A549 (cell line): ENCODE measurements around the gene TMEM92. TPM values are rescaled to one million over a fixed set of nuclear protein-coding genes. Genes with fewer than 3 reads are reported as not detected.

ENCODE experiments used
- ATAC-seq, 2 experiments: fragments of 200-7000 bp in 1 of 2; fragments of >200 bp in 1 of 2; cut with Nextera tagmentation in 1 of 2; cut with Tn5 transposase in 1 of 2; 3 replicates each; pipeline versions ENCODE4 v1.8.0 to v1.9.1; 2018 to 2020; ENCODE audit warnings: mild to moderate bottlenecking in 1 of 2, moderate library complexity in 1 of 2
- CTCF ChIA-PET: fragments of 300-600 bp; sonication (Branson Sonifier 250); formaldehyde crosslinking; extraction: SDS; loops from one replicate; lab custom pipeline; 2021; ENCODE audit warnings: antibody characterized with exemption, inconsistent platforms; lab: Yijun Ruan, JAX
- POLR2A ChIA-PET: fragments of 350-600 bp; formaldehyde crosslinking; extraction: SDS; loops from one replicate; lab custom pipeline; 2021; ENCODE audit warnings: antibody characterized with exemption, inconsistent platforms; lab: Yijun Ruan, JAX
- DNase-seq, 2 experiments: peaks; one replicate each; pipeline versions ENCODE4 v3.0.0 to v3.0.0-alpha.2; 2011 to 2016; ENCODE audit warnings: low read depth in 1 of 2, low spot score in 1 of 2
- FAIRE-seq: peaks from 2 replicates; lab custom pipeline; 2011; peaks lifted over from hg19 to GRCh38; lab: Jason Lieb, UNC
- H3K27ac ChIP-seq, 2 experiments: fragments of >200 bp; sonication (Bioruptor Twin); formaldehyde crosslinking; 3 replicates each; pipeline ENCODE4 v1.5.1; 2016 to 2017
- H3K4me1 ChIP-seq: fragments of >200 bp; sonication (Bioruptor Twin); formaldehyde crosslinking; 3 replicates; pipeline ENCODE4 v1.6.1; 2016
- H3K4me2 ChIP-seq: fragments of >200 bp; sonication (Bioruptor Twin); formaldehyde crosslinking; 3 replicates; pipeline ENCODE4 v1.6.1; 2016
- H3K4me3 ChIP-seq: fragments of >200 bp; sonication (Bioruptor Twin); formaldehyde crosslinking; 3 replicates; pipeline ENCODE4 v1.5.1; 2016
- H3K9me3 ChIP-seq: fragments of >200 bp; sonication (Bioruptor Twin); formaldehyde crosslinking; 3 replicates; pipeline ENCODE4 v1.6.1; 2016
- ATOH8 ChIP-seq: fragments of 250-450 bp; sonication (Bioruptor Pico); IDR thresholded peaks from 2 replicates; pipeline ENCODE4 v1.5.0; 2020; ENCODE audit warnings: low read depth, mild to moderate bottlenecking, moderate library complexity
- CHD2 ChIP-seq: fragments of 150-350 bp; IDR thresholded peaks from 2 replicates; pipeline ENCODE4 v1.6.1; 2014; ENCODE audit warnings: low read length; ENCODE audit not compliant: partially characterized antibody
- EHF ChIP-seq: fragments of 250-450 bp; sonication (Bioruptor Pico); IDR thresholded peaks from 2 replicates; pipeline ENCODE4 v1.5.0; 2020; ENCODE audit warnings: mild to moderate bottlenecking
- EP300 ChIP-seq, 2 experiments: fragments of >200 bp; sonication (Bioruptor Twin); formaldehyde crosslinking; IDR thresholded peaks; 2 replicates in 1 of 2; 3 replicates in 1 of 2; pipeline ENCODE4 v1.6.1; 2016 to 2017
- ESRRA ChIP-seq: fragments of 150-350 bp; IDR thresholded peaks from 2 replicates; pipeline ENCODE4 v1.6.1; 2014; ENCODE audit warnings: mild to moderate bottlenecking, low read length, borderline replicate concordance
- FOSL2 ChIP-seq, 2 experiments: fragments of 450-650 bp in 1 of 2; fragments of >200 bp in 1 of 2; sonication (Bioruptor Twin) in 1 of 2; formaldehyde crosslinking; IDR thresholded peaks; 2 replicates each; pipeline versions ENCODE4 v1.5.0 to v1.6.1; 2016 to 2020; ENCODE audit warnings: mild to moderate bottlenecking in 1 of 2, moderate library complexity in 1 of 2
- HEYL ChIP-seq: fragments of 250-450 bp; sonication (Bioruptor Pico); IDR thresholded peaks from 2 replicates; pipeline ENCODE4 v1.8.0; 2021; ENCODE audit warnings: mild to moderate bottlenecking, moderate library complexity
- HMGXB4 ChIP-seq: fragments of 250-450 bp; sonication (Bioruptor Pico); IDR thresholded peaks from 2 replicates; pipeline ENCODE4 v1.5.0; 2021; ENCODE audit warnings: mild to moderate bottlenecking, moderate library complexity, borderline replicate concordance
- HOXA7 ChIP-seq: fragments of 250-450 bp; sonication (Bioruptor Pico); IDR thresholded peaks from 2 replicates; pipeline ENCODE4 v1.5.0; 2020; ENCODE audit warnings: mild to moderate bottlenecking, moderate library complexity
- HOXB13 ChIP-seq: fragments of 250-450 bp; sonication (Bioruptor Pico); IDR thresholded peaks from 2 replicates; pipeline ENCODE4 v1.5.0; 2020; ENCODE audit warnings: low read depth, mild to moderate bottlenecking, moderate library complexity
- HOXB5 ChIP-seq: fragments of 250-450 bp; sonication (Bioruptor Pico); IDR thresholded peaks from 2 replicates; pipeline ENCODE4 v1.5.0; 2020; ENCODE audit warnings: mild to moderate bottlenecking, moderate library complexity
- JUNB ChIP-seq: fragments of >200 bp; sonication (Bioruptor Twin); formaldehyde crosslinking; IDR thresholded peaks from 2 replicates; pipeline ENCODE4 v1.6.1; 2016
- KDM1A ChIP-seq: fragments of 200-600 bp; sonication (generic); IDR thresholded peaks from 2 replicates; pipeline ENCODE4 v1.6.1; 2016; ENCODE audit warnings: low read depth, mild to moderate bottlenecking
- NR3C1 ChIP-seq: fragments of >200 bp; sonication (Bioruptor Twin); formaldehyde crosslinking; IDR thresholded peaks from 3 replicates; pipeline ENCODE4 v1.6.1; 2017
- POLR2A ChIP-seq: IDR thresholded peaks from 2 replicates; pipeline ENCODE4 v1.6.1; 2012; ENCODE audit warnings: mild to moderate bottlenecking, low read length
- POLR2AphosphoS2 ChIP-seq: conservative IDR thresholded peaks from 2 replicates; pipeline ENCODE4 v1.6.1; 2012; ENCODE audit warnings: low read length, improper control_type of control experiment, inconsistent platforms
- RAD21 ChIP-seq, 2 experiments: fragments of >200 bp in 1 of 2; sonication (Bioruptor Twin) in 1 of 2; formaldehyde crosslinking in 1 of 2; IDR thresholded peaks in 1 of 2; conservative IDR thresholded peaks in 1 of 2; 2 replicates in 1 of 2; 3 replicates in 1 of 2; pipeline ENCODE4 v1.6.1; 2012 to 2018; ENCODE audit warnings: inconsistent platforms in 1 of 2
- RCOR1 ChIP-seq: fragments of 150-350 bp; IDR thresholded peaks from 2 replicates; pipeline ENCODE4 v1.6.1; 2014; ENCODE audit warnings: antibody characterized with exemption, low read length, low read depth
- SREBF2 ChIP-seq: fragments of 450-650 bp; IDR thresholded peaks from 2 replicates; pipeline ENCODE4 v1.6.1; 2014; ENCODE audit warnings: mild to moderate bottlenecking, moderate library complexity
- TFCP2L1 ChIP-seq: fragments of 250-450 bp; sonication (Bioruptor Pico); IDR thresholded peaks from 2 replicates; pipeline ENCODE4 v1.5.0; 2021; ENCODE audit warnings: mild to moderate bottlenecking
- TP53 ChIP-seq: fragments of 250-450 bp; sonication (Bioruptor Pico); IDR thresholded peaks from 2 replicates; pipeline ENCODE4 v1.5.0; 2021; ENCODE audit warnings: mild to moderate bottlenecking, moderate library complexity
- ZFP36 ChIP-seq: fragments of 450-650 bp; IDR thresholded peaks from 2 replicates; pipeline ENCODE4 v1.6.1; 2014; ENCODE audit warnings: borderline replicate concordance; ENCODE audit not compliant: partially characterized antibody
- ZNF302 ChIP-seq: fragments of 250-450 bp; sonication (Bioruptor Pico); IDR thresholded peaks from 2 replicates; pipeline ENCODE4 v1.9.0; 2021; ENCODE audit warnings: inconsistent platforms, mild to moderate bottlenecking, moderate library complexity
- WGBS: methylation state at CpG from one replicate; pipeline ENCODE4 v1.1.6; 2017; ENCODE audit errors: missing lambda C conversion rate; 5-methylcytosine and 5-hydroxymethylcytosine counted together
- polyA plus RNA-seq, 4 experiments: library from polyadenylated mRNA; depleted of rRNA in 3 of 4; stranded (reverse); fragments of >200 nt; fragmentation: RNase III in 1 of 4; extraction: RNeasy Plus Mini Kit Qiagen cat#74134 plus additional on column Dnase treatment in 1 of 4; gene quantifications; 2 replicates in 3 of 4; 3 replicates in 1 of 4; pipeline ENCODE4 v1.2.3, GENCODE V29; 2011 to 2017
- TF ChIP-seq, protein P1 (sequence below): fragments of 450-650 bp; IDR thresholded peaks from 2 replicates; pipeline ENCODE4 v1.6.1; 2014; ENCODE audit warnings: antibody characterized with exemption
- TF ChIP-seq, protein P2 (sequence below): IDR thresholded peaks from 2 replicates; pipeline ENCODE4 v1.6.1; 2012

The TMEM92 gene
- polyA plus RNA-seq, 2 of the 4 experiments (the other 2 are of a cell fraction) = 10.3 to 27.5 TPM

DNA sequence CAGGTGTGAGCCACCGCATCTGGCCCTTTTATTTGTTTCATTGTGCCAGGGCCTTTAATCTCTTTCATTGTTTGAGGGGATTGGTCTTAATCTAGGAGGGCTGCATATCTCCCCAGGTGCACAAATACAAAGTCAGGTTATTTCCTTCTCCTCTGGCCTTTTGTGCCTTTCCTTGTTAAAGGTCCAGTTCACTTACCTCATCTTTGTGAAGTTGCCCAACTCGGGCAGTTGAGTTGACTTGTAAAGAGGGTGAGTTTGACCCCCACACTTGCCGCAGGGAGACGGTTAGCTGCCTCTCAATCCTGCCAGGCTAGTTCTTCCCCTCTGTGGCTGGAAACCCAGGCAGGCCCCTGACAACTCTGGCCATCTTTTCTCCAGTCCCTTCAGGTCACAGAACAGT lies 33.4 kb downstream of the TMEM92 start:
- H3K4me1 ChIP-seq = no peaks in the 10 kb centered on the region
- TF ChIP-seq POLR2AphosphoS2 = no peak
- no peak for TF ChIP-seq RAD21 (conservative IDR thresholded peaks at IDR 0.05 in 1 of 2, IDR thresholded peaks at IDR 0.05 in 1 of 2)
- TF ChIP-seq ESRRA = no peak
- no peak for TF ChIP-seq JUNB
- no peak for TF ChIP-seq HOXB5 (CRISPR knock-in tag)
- no peak for TF ChIP-seq HMGXB4
- TF ChIP-seq, protein P1, sequence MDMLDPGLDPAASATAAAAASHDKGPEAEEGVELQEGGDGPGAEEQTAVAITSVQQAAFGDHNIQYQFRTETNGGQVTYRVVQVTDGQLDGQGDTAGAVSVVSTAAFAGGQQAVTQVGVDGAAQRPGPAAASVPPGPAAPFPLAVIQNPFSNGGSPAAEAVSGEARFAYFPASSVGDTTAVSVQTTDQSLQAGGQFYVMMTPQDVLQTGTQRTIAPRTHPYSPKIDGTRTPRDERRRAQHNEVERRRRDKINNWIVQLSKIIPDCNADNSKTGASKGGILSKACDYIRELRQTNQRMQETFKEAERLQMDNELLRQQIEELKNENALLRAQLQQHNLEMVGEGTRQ = no peak
- TF ChIP-seq CHD2 = no peak
- no peak for TF ChIP-seq HOXA7
- no peak for TF ChIP-seq ZFP36
- no peak for TF ChIP-seq ATOH8 (CRISPR knock-in tag)
- TF ChIP-seq EHF = no peak
- no peak for TF ChIP-seq TP53 (CRISPR knock-in tag)
- no peak for TF ChIP-seq FOSL2 (IDR thresholded peaks at IDR 0.05)
- no peak for TF ChIP-seq FOSL2 (CRISPR knock-in tag; IDR thresholded peaks at IDR 0.05)
- no peak for TF ChIP-seq SREBF2
- TF ChIP-seq, protein P2, sequence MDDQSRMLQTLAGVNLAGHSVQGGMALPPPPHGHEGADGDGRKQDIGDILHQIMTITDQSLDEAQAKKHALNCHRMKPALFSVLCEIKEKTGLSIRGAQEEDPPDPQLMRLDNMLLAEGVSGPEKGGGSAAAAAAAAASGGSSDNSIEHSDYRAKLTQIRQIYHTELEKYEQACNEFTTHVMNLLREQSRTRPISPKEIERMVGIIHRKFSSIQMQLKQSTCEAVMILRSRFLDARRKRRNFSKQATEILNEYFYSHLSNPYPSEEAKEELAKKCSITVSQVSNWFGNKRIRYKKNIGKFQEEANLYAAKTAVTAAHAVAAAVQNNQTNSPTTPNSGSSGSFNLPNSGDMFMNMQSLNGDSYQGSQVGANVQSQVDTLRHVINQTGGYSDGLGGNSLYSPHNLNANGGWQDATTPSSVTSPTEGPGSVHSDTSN = no peak
- no peak for TF ChIP-seq POLR2A
- no peak for TF ChIP-seq RCOR1
- no peak for TF ChIP-seq HOXB13 (CRISPR knock-in tag)
- no peaks in the 10 kb centered on the region for H3K9me3 ChIP-seq
- ATAC-seq = no peak
- no peak for FAIRE-seq
- WGBS = 82% methylated on average over 4 of the region's 4 CpGs
- DNase-seq = no peak
- H3K4me3 ChIP-seq = no peak overlapping the region
- H3K4me2 ChIP-seq = no peak overlapping the region
- ChIA-PET CTCF (interaction anchor here (1.0 to 46.2 kb wide), 7 partner anchors 27 to 213 kb away, joined by 3 to 1256 read pairs (median 7); partner anchors contain the start of genes COL1A1, LRRC59 and TMEM92), POLR2A (no interaction called here)
- H3K27ac ChIP-seq = no peak overlapping the region

DNA sequence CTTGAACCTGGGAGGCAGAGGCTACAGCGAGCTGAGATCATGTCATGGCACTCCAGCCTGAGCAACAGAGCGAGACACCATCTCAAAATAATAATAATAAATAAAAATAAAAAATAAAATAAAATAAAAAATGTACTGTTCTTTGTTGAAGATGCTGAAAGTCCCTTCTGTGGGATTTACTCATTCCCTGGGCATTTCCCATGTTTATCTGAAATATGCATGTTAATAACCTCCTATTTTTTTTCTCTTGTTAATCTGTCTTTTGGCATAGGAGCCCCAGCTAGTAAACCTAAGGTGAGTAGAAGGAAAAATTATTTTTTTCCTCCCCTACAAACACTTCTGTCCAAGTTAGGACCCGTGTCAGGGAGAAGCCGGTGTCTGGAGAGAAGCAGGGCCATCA lies 34.4 kb downstream of the TMEM92 start:
- no peak for DNase-seq
- no peaks in the 10 kb centered on the region for H3K4me1 ChIP-seq
- ChIA-PET CTCF (interaction anchor here (1.0 to 46.2 kb wide), 6 partner anchors 28 to 214 kb away, joined by 3 to 1256 read pairs (median 4); partner anchors contain the start of genes COL1A1 and TMEM92), POLR2A (no interaction called here)
- H3K27ac ChIP-seq = no peak overlapping the region
- H3K9me3 ChIP-seq = no peaks in the 10 kb centered on the region
- TF ChIP-seq ESRRA (no peak), ZNF302 (CRISPR knock-in tag) (no peak), NR3C1 (no peak), JUNB (no peak), TFCP2L1 (no peak), KDM1A (no peak), HOXA7 (no peak), HOXB13 (CRISPR knock-in tag) (no peak), EP300 (IDR thresholded peaks at IDR 0.05) (no peak), HEYL (CRISPR knock-in tag) (no peak)
- TF ChIP-seq, protein P2 = no peak
- H3K4me2 ChIP-seq = no peak overlapping the region
- 59% methylated on average over 4 of the region's 4 CpGs for WGBS
- no peak for ATAC-seq
- FAIRE-seq = no peak
- H3K4me3 ChIP-seq = no peak overlapping the region
